Lung (tissue), 12 donors: ENCODE results near the gene EFNA5. TPM values are rescaled to one million over a fixed set of nuclear protein-coding genes. Genes with fewer than 3 reads are reported as not detected.

Experiments used
- ATAC-seq: fragments of 200-7000 bp; cut with Tn5 transposase; one replicate; pipeline ENCODE4 v1.9.1; 2020; ENCODE audit warnings: moderate number of reproducible peaks; ENCODE audit not compliant: insufficient read depth, low FRiP score
- DNase-seq, 3 donors: peaks; one replicate each; pipeline ENCODE4 v3.0.0-alpha.2; 2013 to 2017
- H3K27ac ChIP-seq, 2 donors: one replicate each; pipeline ENCODE4 v1.5.1; 2013; ENCODE audit warnings: mild to moderate bottlenecking in 2 of 2, moderate library complexity in 2 of 2, control low read depth in 1 of 2, inconsistent platforms in 1 of 2, low read depth in 1 of 2, low read length in 1 of 2
- H3K27me3 ChIP-seq, 3 donors: one replicate each; pipeline ENCODE4 v1.5.1; 2013; ENCODE audit warnings: low read length in 2 of 3; ENCODE audit not compliant: control insufficient read depth in 3 of 3, insufficient read depth in 3 of 3
- H3K36me3 ChIP-seq, 4 donors: one replicate each; pipeline ENCODE4 v1.5.1; 2013; ENCODE audit warnings: low read length in 4 of 4, mild to moderate bottlenecking in 1 of 4, moderate library complexity in 1 of 4; ENCODE audit not compliant: control insufficient read depth in 4 of 4, insufficient read depth in 4 of 4
- H3K4me1 ChIP-seq, 5 donors: one replicate each; pipeline ENCODE4 v1.5.1; 2013; ENCODE audit warnings: low read length in 5 of 5, mild to moderate bottlenecking in 2 of 5, moderate library complexity in 1 of 5; ENCODE audit not compliant: control insufficient read depth in 5 of 5, insufficient read depth in 5 of 5
- H3K4me3 ChIP-seq: one replicate; pipeline ENCODE4 v1.5.1; 2013; ENCODE audit warnings: mild to moderate bottlenecking, control low read depth, moderate library complexity
- H3K9ac ChIP-seq, 2 donors: one replicate each; pipeline ENCODE4 v1.5.1; 2013; ENCODE audit warnings: low read length in 2 of 2, control low read depth in 1 of 2; ENCODE audit not compliant: insufficient read depth in 1 of 2
- H3K9me3 ChIP-seq, 4 donors: one replicate each; pipeline ENCODE4 v1.5.1; 2013; ENCODE audit warnings: low read length in 3 of 4, mild to moderate bottlenecking in 1 of 4, moderate library complexity in 1 of 4; ENCODE audit not compliant: control insufficient read depth in 4 of 4, insufficient read depth in 3 of 4
- CTCF ChIP-seq: IDR thresholded peaks from 2 replicates; pipeline ENCODE4 v1.5.1; 2012; ENCODE audit warnings: mild to moderate bottlenecking; ENCODE audit errors: control extremely low read depth, extremely low read depth
- WGBS, 2 donors: extraction: QIAGEN DNeasy Blood & Tissue Kit; methylation state at CpG; one replicate each; pipeline ENCODE4 v1.1.7; 2013; 5-methylcytosine and 5-hydroxymethylcytosine counted together
- polyA plus RNA-seq, 2 donors: library from polyadenylated mRNA; stranded (reverse); fragments of 200-250 nt; gene quantifications; one replicate each; pipeline ENCODE4 v1.2.1, GENCODE V29; 2013
- total RNA-seq, 2 donors: library from RNA; depleted of rRNA in 1 of 2; stranded (reverse); fragments of >200 nt in 1 of 2; gene quantifications; one replicate each; pipeline ENCODE4 v1.2.1, GENCODE V29; 2014 to 2021
- donor health status: control.
- donor health status: control.
- donor health status: Bipolar disorder and iron deficiency.
- donor health status: healthy.
- donor health status: DM: yes; HTN: yes; CAD: no.

Gene EFNA5
- total and polyA plus RNA-seq, 4 donors, result 2.1 to 18.4 (median 7.8) TPM

GRCh38 chr5:107365320-107366109 lies 305.2 kb downstream of the EFNA5 start:
- Histone ChIP-seq H3K9me3 (no peaks in the 10 kb centered on the region), H3K9ac (no peak overlapping the region), H3K36me3 (no peaks in the 10 kb centered on the region), H3K4me3 (no peak overlapping the region), H3K4me1 (no peaks in the 10 kb centered on the region), H3K27ac (no peak overlapping the region), H3K27me3 (no peaks in the 10 kb centered on the region)
- 39 to 58% methylated on average over 10 of the region's 10 CpGs for WGBS, 2 donors
- TF ChIP-seq CTCF, result no peak
- ATAC-seq, result peak; percentile 66
- no peak for DNase-seq

- H3K4me1 ChIP-seq, result peaks cover 0 to 4% (median 0%) of the 10 kb centered on the region in 5 donors
- H3K27ac ChIP-seq, result no peak overlapping the region
- DNase-seq (no peak), ATAC-seq (no peak)
- H3K27me3 ChIP-seq, result no peaks in the 10 kb centered on the region
- H3K9me3 ChIP-seq, result no peaks in the 10 kb centered on the region
- no peaks in the 10 kb centered on the region for H3K36me3 ChIP-seq
- H3K4me3 ChIP-seq, result no peak overlapping the region
- 94 to 97% methylated on average over 2 of the region's 2 CpGs for WGBS, 2 donors
- H3K9ac ChIP-seq, result no peak overlapping the region
- TF ChIP-seq CTCF, result no peak
Measured at GRCh38 chr5:107364443-107365319, 306.1 kb downstream of the EFNA5 start.

- no peak for TF ChIP-seq CTCF
- DNase-seq (no peak), ATAC-seq (no peak)
- H3K36me3 ChIP-seq, result no peaks in the 10 kb centered on the region
- H3K9ac ChIP-seq, result no peak overlapping the region
- no peaks in the 10 kb centered on the region for H3K9me3 ChIP-seq
- H3K27me3 ChIP-seq, result no peaks in the 10 kb centered on the region
- no peak overlapping the region for H3K27ac ChIP-seq
- 70 to 81% methylated on average over 3 of the region's 3 CpGs for WGBS, 2 donors
- H3K4me1 ChIP-seq, result peaks cover 0 to 12% (median 0%) of the 10 kb centered on the region in 5 donors
- H3K4me3 ChIP-seq, result no peak overlapping the region
Measured at GRCh38 chr5:107363768-107364167, 307.0 kb downstream of the EFNA5 start.
